Forelimb muscle (tissue), 1 donor: ENCODE results near the gene DENND4A. TPM values are rescaled to one million over a fixed set of nuclear protein-coding genes. Genes with fewer than 3 reads are reported as not detected.

Source experiments
- DNase-seq: peaks from one replicate; pipeline ENCODE4 v3.0.0-alpha.2; 2013; ENCODE audit warnings: low read depth
- polyA plus RNA-seq: library from polyadenylated mRNA; unstranded; fragments of 120-200 nt; gene quantifications from one replicate; pipeline ENCODE4 v1.2.1, GENCODE V29; 2013; ENCODE audit not compliant: insufficient read length

Gene DENND4A
- 12.1 TPM for polyA plus RNA-seq

- DNase-seq, result peak; percentile 93
Measured at GRCh38 chr15:65792138-65792987, at the start of gene DENND4A. TSS of gene DENND4A (minus strand) at chr15:65792293. CDS start at chr15:65756450, 35,843 bp downstream.

GRCh38 chr15:65841121-65841930 is 49.2 kb upstream of the DENND4A start:
- DNase-seq, result no peak

- DNase-seq, result no peak
Measured at GRCh38 chr15:65839985-65840384, 47.9 kb upstream of the DENND4A start.

DNA sequence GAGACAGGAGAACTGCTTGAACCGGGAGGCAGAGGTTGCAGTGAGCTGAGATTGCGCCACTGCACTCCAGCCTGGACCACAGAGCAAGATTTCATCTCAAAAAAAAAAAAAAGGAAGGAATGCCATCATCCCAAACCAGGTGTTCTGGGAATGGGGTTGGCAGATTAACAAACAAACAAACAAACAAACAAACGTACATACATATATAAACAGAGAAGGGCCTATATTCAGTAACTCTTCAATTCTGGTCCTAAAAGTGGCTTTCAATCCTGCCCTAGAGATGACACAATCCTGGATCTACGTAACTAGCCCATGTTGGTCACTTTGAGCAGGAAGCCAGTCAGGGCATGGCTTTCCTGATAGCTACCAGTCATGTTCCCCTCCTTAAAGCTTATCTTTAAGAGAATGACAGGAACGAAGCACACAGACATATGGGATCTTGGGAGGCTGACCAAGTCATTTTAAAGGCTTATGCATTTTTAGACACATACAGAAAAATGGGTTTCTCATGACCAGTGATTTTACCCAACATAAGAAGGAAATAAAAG is 47.3 kb upstream of the DENND4A start:
- no peak for DNase-seq

GRCh38 chr15:65837301-65838294 is 45.5 kb upstream of the DENND4A start:
- DNase-seq, result no peak

DNA sequence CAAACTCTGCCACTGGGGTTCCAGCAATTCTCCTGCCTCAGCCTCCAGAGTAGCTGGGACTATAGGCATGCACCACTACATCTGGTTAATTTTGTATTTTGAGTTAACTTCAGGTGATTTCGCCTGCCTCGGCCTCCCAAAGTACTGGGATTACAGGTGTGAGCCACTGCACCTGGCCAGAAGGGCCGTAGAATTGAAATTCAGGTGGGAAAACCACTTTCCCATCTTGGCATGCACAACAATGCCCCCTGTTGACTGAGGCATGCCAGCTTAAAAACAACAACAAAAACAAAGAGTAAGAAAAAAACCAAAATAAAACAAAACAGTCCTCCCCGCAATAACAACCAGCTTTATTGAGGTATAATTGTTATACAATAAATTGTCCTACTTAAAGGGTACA is 44.6 kb upstream of the DENND4A start:
- no peak for DNase-seq

GRCh38 chr15:65835447-65835846 is 43.4 kb upstream of the DENND4A start:
- no peak for DNase-seq

DNA sequence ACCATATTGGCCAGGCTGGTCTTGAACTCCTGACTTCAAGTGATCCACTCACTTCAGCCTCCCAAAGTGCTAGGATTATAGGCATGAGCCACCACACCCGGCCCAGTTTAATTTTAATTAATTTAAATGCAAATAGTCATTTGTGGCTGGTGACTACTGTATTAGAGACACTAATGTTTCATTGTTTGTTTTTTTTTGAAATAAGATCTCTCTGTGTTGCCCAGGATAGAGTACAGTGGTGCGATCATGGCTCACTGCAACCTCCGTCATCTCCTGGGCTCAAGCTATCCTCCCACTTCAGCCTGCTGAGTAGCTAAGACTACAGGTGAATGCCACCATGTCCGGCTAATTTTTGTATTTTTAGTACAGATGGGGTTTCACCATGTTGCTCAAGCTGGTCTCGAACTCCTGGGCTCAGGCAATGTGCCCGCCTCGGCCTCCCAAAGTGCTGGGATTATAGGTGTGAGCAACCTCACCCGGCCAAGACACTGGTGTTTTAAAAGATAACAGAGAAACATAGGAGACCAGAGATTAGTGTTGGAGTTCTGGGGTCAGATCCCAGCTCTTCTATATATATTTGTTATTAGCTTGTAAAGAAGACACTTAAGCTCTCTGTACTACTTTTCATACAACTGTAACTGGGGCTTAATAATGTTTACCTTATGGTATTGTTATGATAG is 42.6 kb upstream of the DENND4A start:
- no peak for DNase-seq

DNA sequence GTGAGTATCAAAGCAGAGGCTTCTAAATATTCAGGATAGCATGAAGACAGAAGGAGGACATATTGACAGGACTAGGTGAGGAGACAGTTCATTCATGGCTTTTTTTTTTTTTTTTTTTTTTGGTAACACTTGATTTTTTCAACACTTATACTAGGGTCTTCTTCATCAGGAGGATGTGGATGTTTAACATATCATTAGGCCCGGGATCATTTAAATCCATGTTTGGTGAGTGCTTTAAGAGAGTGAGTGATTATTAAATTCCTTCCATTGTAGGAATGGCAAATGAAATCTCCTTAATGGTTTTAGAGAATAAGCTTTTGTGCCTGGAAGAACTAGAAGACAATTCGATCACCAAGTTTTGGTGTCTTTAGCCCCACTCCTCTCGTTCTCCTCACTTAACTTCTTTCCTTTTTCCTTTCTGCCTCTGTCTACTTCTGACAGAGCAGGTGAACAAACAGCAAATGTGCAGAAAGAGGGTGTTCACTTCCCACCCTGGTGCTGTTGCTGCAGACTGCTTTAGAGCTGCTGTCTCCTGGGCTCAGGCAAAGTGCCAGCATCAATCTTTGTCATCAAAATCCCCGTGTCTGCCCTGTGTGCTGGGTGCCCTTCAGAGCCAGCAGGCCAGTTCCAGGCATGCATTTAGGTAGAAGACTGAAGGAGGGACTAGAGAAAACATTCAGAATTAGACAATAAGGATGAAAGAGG is 41.6 kb upstream of the DENND4A start:
- no peak for DNase-seq

DNA sequence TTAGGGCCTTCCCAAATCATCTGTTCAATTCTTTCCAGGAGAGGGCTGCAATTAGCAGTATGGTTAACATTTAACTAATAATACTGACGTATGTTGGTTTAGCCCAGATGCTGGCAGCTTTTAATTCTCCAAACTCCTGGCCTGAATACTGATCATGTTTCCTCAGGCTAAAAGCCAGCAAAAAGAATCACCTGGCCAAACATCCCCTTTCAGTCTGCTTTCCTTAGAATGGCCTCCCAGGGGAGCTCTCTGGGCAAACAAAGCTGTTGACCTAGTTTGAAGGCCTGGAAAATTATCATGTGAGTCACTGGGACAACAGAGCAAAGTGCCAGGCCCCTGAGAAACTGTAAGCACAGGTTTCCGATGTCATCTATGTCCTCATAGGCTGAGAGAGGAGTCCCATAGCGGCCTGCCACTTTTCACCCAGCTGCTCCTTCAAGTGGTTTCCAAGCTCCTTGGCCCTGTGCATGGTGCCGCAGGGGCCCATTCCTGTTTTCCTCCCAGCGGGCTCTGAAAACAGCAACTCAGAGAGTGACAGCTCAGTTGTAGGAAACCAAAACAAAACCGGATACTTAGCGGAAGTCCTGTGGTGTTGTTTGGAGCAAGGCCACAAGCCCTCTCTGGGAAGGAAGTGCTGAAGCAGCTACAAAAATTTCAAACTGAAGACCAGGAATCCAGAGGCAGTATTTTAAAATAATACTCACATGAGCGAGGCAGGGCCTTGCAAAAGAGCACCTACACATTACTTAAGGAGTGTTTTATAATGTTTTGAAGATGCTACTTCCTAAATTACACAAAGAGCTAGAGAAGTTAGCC is 40.7 kb upstream of the DENND4A start:
- peak; percentile 80 for DNase-seq

DNA sequence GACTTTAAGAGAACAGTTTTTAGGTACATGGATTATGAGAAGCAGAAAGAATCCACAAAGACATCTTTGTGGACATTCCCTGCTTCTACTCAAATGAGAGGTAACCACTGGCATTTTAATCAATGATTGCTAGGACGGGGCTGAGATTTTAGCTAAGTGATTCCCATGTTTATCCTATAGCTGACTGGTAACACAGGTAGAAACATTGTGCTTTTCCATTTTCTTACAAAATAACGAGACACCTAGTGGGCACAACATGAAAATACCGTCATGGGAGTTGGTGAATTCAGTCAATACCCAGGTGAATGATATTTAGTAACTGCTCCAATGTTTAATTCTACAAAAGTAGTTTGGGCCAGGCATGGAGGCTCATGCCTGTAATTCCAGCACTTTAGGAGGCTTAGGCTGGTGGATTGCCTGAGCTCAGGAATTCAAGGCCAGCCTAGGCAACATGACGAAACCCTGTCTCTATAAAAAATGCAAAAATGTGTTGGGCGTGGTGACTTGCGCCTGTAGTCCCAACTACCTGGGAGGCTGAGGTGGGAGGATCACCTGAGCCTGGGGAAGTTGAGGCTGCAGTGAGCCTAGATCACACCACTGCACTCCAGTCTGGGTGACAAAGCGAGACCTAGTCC is 37.2 kb upstream of the DENND4A start:
- no peak for DNase-seq

GRCh38 chr15:65828585-65828984 is 36.5 kb upstream of the DENND4A start:
- DNase-seq, result no peak

GRCh38 chr15:65827065-65827464 is 35.0 kb upstream of the DENND4A start:
- DNase-seq, result no peak

GRCh38 chr15:65824941-65825544 is 33.0 kb upstream of the DENND4A start:
- DNase-seq, result no peak

- no peak for DNase-seq
Measured at GRCh38 chr15:65824031-65824743, 32.1 kb upstream of the DENND4A start.

- DNase-seq, result no peak
Measured at GRCh38 chr15:65822316-65822715, 30.2 kb upstream of the DENND4A start.

GRCh38 chr15:65821070-65821469 is 29.0 kb upstream of the DENND4A start:
- DNase-seq, result no peak

DNA sequence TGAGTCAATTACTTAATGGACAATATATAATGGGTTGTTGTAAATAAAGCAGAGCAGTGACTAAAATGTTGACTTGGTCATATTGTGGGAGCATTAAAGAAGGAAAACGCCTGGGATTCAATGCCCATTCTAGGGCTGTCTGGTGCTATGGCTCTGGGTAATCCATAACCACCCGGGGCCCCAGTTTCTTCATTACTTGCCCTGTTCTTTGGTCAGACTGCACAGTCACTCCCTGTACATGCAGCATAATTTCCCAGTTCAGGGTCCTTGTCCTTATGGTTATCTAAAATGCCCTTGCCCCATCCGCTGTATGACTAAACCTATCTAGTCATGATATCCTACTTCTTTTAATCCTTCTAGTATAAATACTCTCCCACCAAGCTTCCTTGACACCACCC is 27.5 kb upstream of the DENND4A start:
- no peak for DNase-seq
